GM04503 (cell line): ENCODE data around the gene ZNF462.
"Not testable (repeated sequence)": the region's sequence is repeated elsewhere in the genome, so short reads cannot be mapped to it uniquely, and the experiment has no call there.

ENCODE experiments used
- DNase-seq: peaks from one replicate; pipeline ENCODE4 v3.0.0-alpha.2; 2012; ENCODE audit warnings: low read depth

Gene ZNF462

DNA sequence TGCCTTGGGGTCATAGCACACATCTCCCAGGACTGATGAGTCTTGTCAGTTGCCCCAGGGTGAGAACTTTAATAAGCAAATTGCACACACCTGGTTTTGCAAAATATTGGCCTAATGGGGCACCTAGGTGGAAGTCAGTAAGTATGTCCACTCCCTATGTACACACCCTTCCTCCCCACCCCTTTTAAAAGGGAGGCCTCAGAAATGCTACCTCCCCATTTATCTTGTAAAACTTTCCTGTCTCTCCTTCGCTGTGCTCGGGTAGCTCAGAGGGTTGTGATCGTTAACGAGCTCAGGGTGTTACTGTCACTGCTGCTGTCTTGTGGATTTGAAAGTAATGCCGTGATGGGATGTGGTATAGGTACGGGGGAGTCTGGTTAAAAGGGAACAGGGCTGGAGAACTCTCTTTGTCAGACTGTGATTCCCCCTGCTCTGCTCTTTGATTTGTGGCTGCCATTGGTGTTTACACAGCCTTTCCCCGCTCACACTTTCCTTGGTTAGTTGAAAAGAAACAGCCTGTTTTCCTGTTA lies 26.2 kb downstream of the ZNF462 start:
- no peak for DNase-seq

DNA sequence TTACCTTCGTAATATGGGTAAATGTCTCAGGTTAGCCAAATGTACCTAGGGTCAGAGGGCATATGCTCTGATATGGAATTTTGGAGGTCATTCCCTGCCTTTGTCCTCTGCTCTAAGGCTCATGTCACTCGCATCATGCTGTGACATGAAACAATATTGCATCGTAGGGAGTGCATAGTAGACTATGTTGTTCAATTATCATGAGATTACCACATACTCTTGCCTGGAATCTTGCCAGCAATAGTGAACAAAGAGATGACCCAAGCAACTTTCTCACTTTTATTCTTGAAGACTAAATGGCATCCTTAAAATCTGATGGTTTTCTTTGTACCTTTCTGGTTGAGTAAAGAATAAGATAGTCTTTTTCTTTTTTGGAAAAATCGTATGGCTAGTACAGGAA lies 27.6 kb downstream of the ZNF462 start:
- no peak for DNase-seq

DNA sequence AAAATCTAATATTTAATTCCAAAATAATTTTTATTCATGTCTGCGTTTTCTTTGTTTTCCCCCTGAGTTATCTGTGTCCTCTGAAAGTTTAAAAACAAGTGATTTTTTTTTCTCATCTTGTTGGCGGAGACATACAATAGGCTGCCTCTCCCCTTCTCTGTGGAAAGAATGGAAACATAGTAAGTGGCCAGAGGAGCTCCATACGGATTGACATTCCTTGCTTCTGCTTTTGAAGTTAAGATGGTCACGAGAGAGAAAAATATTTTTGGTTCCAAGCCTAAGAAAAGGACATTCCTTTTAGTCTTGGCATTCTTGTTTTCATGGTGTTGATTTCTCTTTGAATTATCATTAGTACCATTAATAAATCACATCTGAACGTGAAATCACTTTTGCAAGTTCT lies 28.3 kb downstream of the ZNF462 start:
- DNase-seq, result no peak

DNA sequence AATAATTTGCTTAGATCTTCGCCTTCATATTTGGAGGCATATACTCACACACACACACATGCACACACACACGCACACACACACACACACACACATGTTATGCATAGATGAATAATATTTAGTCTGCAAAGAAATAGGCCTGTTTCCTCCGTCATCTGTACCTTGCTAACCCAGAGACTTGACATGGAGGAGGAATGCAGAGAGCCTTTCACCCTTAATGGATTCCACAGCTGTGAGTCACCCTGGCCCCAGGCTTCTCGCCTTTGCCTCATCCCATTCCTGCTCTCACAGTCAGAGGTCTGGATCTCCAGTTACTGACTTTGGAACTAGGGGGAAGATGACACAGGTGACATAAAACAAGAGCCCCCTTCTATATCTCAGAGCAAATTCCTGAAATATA lies 29.7 kb downstream of the ZNF462 start:
- peak; percentile 89 for DNase-seq

DNA sequence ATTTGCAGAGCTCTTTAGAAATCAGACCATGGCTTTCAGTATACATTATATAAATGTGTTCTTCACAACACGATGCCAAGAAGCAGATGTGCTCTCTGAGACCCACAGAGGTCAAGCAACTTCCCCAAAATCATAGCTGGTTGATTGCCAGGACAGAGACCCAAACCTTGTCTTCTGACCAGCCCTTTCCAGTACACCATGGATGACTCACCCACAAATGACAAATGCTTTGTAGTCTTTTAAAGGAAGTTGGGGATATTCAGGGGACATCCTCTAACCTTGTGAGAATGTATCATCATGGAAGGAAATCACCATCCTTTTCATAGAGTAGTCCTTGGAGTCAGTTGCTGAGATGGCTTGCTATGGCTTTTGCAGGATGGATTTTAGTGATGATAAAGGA lies 30.1 kb downstream of the ZNF462 start:
- no peak for DNase-seq

DNA sequence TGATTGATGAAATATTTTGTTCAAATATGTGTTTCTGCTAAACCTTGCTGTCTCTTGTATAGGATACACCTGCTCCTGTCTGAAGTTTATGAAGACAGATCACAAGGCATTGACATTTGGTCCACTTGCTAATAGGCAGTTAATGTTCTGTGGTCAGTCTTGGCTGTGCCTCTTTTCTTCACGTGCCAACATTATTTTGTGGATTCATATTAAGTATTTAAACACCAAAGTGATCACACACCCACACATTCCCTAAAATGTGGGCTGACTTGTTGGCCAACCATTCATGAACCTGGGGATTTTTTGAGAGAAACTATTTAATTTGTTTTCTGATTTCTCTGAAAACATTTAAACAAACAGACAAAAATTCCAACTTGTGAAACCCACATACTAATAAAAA lies 33.7 kb downstream of the ZNF462 start:
- DNase-seq, result no peak

DNA sequence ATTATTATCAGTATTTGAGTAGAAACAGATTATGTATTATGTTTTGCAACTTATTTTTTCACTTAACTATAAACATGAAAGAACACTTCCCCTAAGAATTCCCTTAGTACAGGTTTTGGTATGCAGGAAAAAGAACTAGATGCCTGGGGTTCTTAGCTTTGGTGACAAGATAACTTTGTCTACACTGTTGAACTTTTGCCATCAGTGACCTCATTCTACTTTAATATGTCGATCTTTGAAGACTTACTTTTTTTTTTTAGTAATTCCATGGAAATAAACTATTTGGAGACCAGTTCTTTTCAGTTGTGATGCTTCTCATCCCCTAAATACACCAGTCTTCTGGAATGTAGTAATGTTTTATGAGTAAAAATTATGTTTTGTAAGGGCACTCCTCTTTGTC lies 34.3 kb downstream of the ZNF462 start:
- DNase-seq, result no peak

DNA sequence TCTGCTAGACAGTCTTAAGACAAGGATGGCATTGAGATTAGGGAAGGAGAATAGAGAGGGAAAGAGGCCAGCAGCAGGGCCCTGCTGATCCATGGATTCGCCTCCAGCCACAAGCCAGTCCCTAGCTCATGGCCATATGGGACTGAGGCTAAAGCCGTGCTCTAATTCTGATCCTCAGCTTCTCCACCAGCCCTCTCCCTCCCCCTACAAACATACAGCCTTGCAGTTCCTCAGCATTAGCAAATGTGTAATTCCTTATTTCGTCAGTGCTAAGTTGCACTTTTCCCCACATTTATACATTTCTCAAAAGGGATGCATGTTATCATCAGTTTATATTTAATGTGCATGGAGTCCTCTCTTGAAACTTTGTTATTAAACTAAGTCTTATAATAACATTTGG lies 34.8 kb downstream of the ZNF462 start:
- DNase-seq, result no peak

DNA sequence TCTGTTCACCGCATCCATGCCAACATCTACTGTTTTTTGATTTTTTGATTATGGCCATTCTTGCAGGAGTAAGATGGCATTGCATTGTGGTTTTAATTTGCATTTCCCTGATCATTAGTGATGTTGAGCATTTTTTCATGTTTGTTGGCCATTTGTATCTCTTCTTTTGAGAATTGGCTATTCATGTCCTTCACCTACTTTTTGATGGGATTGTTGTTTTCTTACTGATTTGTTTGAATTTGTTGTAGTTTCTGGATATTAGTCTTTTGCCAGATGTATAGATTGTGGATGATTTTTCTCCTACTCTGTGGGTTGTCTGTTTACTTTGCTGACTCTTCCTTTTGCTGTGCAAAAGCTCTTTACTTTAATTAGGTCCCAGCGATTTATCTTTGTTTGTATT lies 37.6 kb downstream of the ZNF462 start:
- DNase-seq, result not testable (repeated sequence)

DNA sequence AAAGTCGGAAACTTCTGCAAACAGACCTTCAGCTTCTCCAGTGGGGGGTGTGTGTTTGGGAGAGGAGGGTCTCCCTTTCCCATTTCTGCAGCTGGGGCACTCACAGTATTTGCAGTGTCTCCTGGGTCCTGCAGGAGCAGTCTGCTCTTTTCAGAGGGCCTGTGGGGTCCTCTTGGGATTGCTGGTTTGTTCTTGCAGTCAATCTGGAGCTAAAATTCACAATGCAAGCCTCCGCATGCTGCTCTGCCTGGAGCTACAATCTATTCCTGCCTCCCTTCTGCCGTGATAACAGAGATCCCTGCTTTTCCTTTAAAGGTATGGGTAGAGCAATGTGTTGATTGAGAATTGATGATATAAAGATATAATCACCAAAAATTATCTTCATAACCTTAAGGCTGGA lies 43.2 kb downstream of the ZNF462 start:
- no peak for DNase-seq

DNA sequence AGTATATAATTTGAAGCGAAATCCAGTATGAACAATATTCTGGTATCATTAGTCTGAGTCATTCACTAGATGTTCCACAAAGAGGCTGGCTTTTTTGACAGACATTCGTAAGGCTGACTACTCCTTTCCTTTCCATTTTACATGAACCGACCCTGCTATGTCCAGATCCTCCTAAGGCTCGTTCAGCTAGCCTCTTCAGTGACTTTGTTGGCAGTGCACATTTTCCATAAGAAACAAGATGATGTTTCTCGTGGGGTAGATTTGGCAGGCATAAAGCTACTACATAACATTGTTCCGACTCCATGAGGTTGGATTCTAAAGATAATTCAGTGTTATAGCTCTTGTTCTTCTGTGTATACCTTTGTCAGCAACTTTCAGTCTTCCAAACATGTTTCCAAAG lies 49.0 kb downstream of the ZNF462 start:
- no peak for DNase-seq

DNA sequence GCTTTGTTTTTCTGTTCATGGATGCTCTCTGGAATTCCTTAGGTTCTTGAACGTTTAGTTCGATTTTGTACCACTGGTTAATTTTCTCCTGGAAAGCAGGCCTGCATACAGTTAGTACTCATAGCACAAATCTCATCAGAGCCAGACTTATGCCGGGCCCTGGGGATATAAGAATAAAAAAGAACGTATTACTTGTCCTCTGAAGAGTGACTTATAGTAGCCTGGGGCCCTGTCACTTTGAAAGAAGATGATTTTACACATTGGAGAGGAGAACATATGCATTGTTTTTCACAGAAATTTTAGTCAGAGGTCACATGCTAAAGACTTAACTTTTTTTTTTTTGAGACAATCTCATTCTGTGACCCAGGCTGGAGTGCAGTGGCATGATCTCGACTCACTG lies 50.3 kb downstream of the ZNF462 start:
- no peak for DNase-seq

DNA sequence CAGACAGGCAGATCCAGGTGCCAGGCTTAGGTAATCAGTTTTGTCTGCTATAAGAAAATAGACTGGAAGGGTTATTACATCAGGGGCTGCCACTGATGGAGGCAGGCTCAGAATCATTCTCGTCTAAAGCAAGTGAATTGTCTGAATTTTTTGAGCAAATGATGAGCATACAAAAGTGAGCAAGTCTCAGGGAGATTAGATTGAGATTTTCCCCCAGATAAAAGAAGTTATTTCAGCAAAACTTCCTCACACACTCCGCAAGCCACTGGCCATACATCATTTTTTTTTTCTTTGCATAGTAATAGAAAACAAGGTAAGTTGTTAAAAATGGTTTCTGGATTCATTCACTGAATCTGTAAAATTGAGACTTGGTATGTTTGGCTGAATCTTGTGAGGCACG lies 52.9 kb downstream of the ZNF462 start:
- no peak for DNase-seq

DNA sequence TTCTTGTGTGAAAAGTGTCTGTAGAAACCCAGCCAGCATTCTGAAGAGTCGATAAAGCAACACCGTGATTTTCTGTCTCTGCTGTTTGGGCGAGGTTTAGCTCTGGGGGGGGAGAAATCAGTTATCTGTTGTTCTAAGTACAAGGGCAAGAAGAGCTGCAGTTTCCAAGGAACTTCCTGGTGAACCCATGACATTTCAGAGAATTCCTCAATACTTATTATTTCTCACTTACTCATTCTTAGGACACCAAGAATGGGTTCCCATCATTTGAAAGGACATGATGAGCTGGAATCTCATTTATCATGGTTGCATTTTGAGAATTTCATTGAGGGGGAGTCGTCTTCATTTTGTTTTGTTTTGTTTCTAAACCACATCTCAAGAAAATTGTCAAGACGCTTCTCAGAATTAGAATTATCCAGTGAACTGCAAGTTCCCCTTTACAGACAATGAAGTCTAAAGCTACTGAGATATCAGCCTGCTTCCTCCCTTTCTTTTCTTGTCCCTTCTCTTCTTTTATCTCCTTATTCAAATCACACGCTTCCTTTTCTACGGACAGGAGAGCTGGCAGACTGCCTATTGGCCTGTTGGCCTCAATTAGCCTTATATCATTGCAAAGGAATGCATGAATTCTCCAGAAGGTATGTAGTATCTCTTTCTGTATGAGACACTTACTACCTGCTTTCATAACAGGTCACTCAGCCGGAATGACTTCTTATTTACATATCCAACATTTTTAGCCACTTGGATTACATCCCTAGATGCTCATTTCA lies 53.7 kb downstream of the ZNF462 start:
- peak; percentile 61 for DNase-seq

DNA sequence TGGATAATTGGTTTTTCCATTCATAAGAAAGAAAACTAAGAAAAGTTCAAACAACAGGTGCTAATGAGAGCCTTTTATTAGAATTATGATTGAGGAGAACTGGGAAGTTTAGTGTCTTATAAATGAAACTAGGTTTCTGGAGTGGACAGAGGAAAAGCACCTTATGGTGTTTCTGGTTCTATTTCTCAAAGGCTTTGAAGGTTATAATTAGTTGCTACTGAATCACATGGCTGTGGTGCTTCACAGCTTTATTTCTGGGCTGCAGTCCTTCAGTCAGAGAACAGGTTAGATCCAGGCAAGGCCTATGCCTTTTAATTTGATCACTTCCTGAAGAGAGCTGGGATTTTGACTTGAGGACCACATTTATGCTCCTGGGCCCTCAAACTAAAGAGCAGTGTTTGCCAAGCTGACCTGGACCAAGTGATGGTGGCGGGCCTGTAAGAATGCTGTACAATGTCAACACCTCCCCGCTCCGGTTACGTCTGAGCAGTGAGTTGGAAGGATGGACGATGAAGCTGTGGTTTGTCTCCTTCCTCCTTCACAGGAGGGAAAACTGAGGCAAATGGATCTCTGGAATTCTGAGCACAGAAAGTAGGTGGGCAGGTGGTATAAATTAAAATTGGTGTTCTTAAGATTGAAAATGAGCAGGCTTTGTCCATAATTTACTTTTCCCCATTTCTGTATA lies 56.0 kb downstream of the ZNF462 start:
- no peak for DNase-seq

DNA sequence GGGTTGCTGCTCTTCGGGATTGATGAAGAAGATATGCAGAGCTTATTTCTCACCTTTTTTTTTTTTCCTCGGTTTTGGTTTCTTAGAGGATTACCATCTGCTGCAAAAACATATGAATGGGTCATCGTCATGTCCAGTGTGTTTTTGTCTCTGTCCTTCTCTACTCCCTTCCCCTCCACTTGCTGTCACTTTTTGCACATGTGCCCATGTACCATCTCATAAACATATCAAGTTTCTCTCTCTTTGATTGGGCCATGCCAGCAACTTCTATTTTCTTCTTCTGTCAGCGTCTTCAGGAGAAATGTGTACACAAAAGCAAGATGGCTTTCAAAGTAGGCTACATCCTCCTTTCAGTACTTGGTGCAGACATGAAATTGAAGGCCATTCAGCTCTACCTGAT lies 57.1 kb downstream of the ZNF462 start:
- no peak for DNase-seq

DNA sequence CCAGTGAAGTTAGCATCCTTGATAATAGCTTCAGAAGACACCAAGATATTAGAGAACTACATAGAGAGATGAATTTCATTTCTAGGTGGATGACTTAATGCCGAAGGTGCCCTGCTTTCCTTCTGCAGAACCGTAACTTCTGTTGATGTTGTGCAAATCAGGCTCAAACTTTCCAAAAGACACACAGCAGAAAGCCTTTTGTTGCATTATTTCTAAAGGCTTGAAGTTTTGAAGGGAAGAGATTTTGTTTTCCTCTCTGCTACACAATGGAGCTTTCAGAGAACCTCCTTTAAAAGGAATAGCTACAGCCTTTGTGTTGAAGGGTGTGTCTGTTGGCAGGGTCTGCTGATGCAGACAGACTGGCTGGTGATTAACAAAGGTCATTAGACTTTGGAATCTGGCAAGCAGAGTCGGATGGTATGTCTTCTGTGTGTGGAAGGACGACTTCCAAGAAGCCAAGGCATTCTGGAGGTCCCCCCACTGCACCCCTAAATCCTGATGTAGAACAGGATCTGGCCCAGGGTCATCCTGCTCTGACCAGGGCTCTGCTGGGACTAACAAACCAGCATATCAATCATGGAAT lies 57.8 kb downstream of the ZNF462 start:
- no peak for DNase-seq

DNA sequence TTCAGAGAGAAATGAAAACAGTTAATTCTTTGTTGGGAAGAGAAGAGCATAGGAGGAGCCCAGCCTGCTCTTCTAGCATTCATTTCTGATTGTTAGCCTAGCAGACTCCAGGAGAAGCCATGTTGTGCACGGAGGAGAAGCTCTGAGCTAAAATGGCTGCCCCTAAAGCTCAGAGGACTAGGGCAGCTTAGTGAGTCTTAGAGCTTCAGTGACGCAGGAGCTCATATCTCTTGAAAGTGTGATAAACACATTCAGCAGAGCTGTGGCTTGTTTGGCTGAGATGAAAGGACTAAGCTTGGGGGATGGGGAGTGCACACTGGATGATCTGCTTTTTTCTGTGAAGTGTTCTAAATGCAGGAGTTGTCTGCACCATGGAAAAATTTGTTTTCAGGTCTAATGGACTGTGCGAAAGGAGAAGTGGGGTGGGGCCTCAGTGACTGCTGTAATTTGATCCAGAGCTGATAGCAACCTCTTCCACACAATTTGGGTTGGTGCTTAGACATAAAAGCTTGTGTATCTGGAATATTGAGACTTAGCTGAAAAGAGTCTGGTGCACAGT lies 58.5 kb downstream of the ZNF462 start:
- no peak for DNase-seq

DNA sequence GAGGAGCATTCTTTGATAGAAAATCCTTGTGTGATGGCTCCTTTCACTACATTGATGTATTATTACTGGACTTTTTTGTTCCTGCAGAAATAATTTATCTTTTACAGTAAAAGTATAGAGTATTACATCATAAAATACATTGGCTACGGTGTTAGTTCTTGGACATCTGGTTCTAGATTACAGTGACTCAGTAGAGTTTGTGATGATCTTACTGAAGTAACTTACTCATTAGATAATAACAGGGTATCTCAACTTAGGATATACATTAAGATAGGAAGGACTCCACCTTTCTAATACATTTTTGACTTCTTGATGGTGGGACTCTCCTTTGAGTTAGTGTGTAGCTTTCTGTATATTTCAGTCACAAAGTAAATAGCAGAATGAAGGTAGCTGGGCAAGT lies 59.1 kb downstream of the ZNF462 start:
- no peak for DNase-seq

DNA sequence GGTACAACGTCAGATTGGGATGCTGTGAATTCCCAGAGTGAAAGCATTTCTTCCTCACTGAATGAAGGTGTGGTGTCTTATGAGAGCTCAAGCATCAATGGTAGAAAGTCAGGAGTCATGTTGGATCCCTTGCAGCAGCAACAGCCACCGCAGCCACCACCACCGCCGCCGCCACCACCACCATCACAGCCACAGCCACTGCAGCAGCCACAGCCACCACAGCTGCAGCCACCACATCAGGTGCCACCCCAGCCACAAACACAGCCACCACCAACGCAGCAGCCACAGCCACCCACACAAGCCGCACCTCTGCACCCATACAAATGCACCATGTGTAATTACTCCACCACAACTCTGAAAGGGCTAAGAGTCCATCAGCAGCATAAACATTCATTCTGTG lies 62.4 kb downstream of the ZNF462 start:
- no peak for DNase-seq

DNA sequence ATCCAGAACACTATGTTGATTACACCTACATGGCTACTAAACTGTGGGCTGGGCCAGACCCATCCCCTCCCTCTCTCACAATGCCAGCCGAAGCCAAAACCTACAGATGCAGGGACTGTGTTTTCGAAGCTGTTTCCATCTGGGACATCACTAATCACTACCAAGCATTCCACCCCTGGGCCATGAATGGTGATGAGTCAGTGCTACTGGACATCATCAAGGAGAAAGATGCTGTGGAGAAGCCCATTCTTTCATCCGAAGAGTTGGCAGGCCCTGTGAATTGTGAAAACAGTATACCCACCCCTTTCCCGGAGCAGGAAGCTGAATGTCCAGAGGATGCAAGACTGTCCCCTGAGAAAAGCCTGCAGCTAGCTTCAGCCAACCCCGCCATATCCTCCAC lies 65.0 kb downstream of the ZNF462 start:
- peak; percentile 54 for DNase-seq

DNA sequence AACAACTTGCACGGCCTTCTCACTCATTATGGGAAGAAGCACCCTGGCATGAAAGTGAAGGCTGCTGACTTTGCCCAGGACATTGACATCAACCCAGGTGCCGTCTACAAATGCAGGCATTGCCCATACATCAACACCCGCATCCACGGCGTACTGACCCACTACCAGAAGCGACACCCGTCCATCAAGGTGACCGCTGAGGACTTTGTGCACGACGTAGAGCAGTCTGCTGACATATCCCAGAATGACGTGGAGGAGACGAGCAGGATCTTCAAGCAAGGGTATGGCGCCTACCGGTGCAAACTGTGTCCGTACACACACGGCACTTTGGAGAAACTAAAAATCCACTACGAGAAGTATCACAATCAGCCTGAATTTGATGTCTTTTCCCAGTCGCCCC lies 65.4 kb downstream of the ZNF462 start:
- no peak for DNase-seq
